Endothelial cell of umbilical vein (primary cell): Measurements from ENCODE around the gene RTN4IP1. TPM values are rescaled to one million over a fixed set of nuclear protein-coding genes. Genes with fewer than 3 reads are reported as not detected.

Source experiments
- BruUV-seq: library from RNA; stranded (reverse); fragments of 400-500 nt; replicated peaks from 2 replicates; lab custom pipeline; 2021; lab: Mats Ljungman, UMichigan
- CTCF ChIA-PET: fragments of 300-600, 350-600 bp; sonication (Branson Sonifier 250); formaldehyde crosslinking; loops from one replicate; lab custom pipeline; 2021; ENCODE audit warnings: antibody characterized with exemption, inconsistent platforms; lab: Charles Lee
- POLR2A ChIA-PET: fragments of 300-600, 350-600 bp; sonication (Branson Sonifier 250); formaldehyde crosslinking; loops from one replicate; lab custom pipeline; 2021; ENCODE audit warnings: antibody characterized with exemption, inconsistent platforms; lab: Charles Lee
- DNase-seq: peaks from one replicate; pipeline ENCODE4 v3.0.0-alpha.2; 2011; ENCODE audit warnings: low read depth, low spot score
- FAIRE-seq: peaks from 2 replicates; lab custom pipeline; 2011; peaks lifted over from hg19 to GRCh38; lab: Jason Lieb, UNC
- H2AFZ ChIP-seq: 2 replicates; pipeline ENCODE4 v1.6.0; 2012; ENCODE audit warnings: low read depth, low read length, control low read depth, inconsistent platforms
- H3K27ac ChIP-seq: 2 replicates; pipeline ENCODE4 v1.5.1; 2011; ENCODE audit warnings: low read depth, mild to moderate bottlenecking, control low read depth, low read length, moderate library complexity; ENCODE audit not compliant: insufficient read depth
- H3K27me3 ChIP-seq, 2 experiments: 2 replicates each; pipeline versions ENCODE4 v1.6.0 to v1.6.1; 2011; ENCODE audit warnings: low read length in 2 of 2, mixed read lengths in 1 of 2; ENCODE audit not compliant: control insufficient read depth in 2 of 2, insufficient read depth in 2 of 2
- H3K36me3 ChIP-seq, 2 experiments: 2 replicates in 1 of 2; 3 replicates in 1 of 2; pipeline ENCODE4 v1.5.1; 2011; ENCODE audit warnings: low read length in 2 of 2, mild to moderate bottlenecking in 1 of 2, moderate library complexity in 1 of 2; ENCODE audit not compliant: control insufficient read depth in 2 of 2, insufficient read depth in 2 of 2; ENCODE audit errors: extremely low read depth in 1 of 2
- H3K4me1 ChIP-seq: 3 replicates; pipeline ENCODE4 v1.5.1; 2011; ENCODE audit warnings: mild to moderate bottlenecking, low read length; ENCODE audit not compliant: control insufficient read depth, insufficient read depth; ENCODE audit errors: extremely low read depth
- H3K4me2 ChIP-seq: 2 replicates; pipeline ENCODE4 v1.6.1; 2011; ENCODE audit warnings: low read length, control low read depth, mixed read lengths; ENCODE audit not compliant: insufficient read depth
- H3K4me3 ChIP-seq, 3 experiments: fragments of 200-600 bp in 1 of 3; sonication (generic), shearing (Covaris generic) in 1 of 3; replicated peaks in 1 of 3; 2 replicates each; pipeline ENCODE4 v1.5.1; 2011 to 2016; ENCODE audit warnings: control low read depth in 3 of 3, low read length in 3 of 3, mild to moderate bottlenecking in 2 of 3, inconsistent platforms in 1 of 3, low read depth in 1 of 3, moderate library complexity in 1 of 3; ENCODE audit not compliant: insufficient read depth in 1 of 3
- H3K79me2 ChIP-seq: 2 replicates; pipeline ENCODE4 v1.6.0; 2012; ENCODE audit warnings: low read length, inconsistent platforms; ENCODE audit not compliant: control insufficient read depth, insufficient read depth
- H3K9ac ChIP-seq: replicated peaks from 2 replicates; pipeline ENCODE3; 2011; ENCODE audit warnings: low read length, control low read depth; ENCODE audit not compliant: insufficient read depth; ENCODE audit errors: extremely low read depth
- H3K9me1 ChIP-seq: replicated peaks from 3 replicates; pipeline ENCODE4 v1.6.0; 2011; ENCODE audit warnings: mild to moderate bottlenecking, low read length; ENCODE audit not compliant: control insufficient read depth, insufficient read depth; ENCODE audit errors: extremely low read depth
- H3K9me3 ChIP-seq: replicated peaks from 2 replicates; pipeline ENCODE4 v1.5.1; 2012; ENCODE audit warnings: low read length, inconsistent platforms; ENCODE audit not compliant: control insufficient read depth, insufficient read depth
- H4K20me1 ChIP-seq: replicated peaks from 2 replicates; pipeline ENCODE3; 2011; ENCODE audit warnings: mild to moderate bottlenecking, low read length; ENCODE audit not compliant: control insufficient read depth, insufficient read depth; ENCODE audit errors: extremely low read depth
- FOS ChIP-seq: IDR thresholded peaks from 2 replicates; pipeline ENCODE4 v1.6.1; 2011; ENCODE audit warnings: mild to moderate bottlenecking, low read length, moderate library complexity, borderline replicate concordance; ENCODE audit not compliant: insufficient read depth
- GATA2 ChIP-seq: IDR thresholded peaks from 2 replicates; pipeline ENCODE4 v1.7.0; 2011; ENCODE audit warnings: low read depth, mild to moderate bottlenecking, moderate library complexity, mixed read lengths, low read length; ENCODE audit not compliant: insufficient read length, insufficient read depth
- MAX ChIP-seq: IDR thresholded peaks from 2 replicates; pipeline ENCODE4 v1.6.1; 2011; ENCODE audit not compliant: insufficient read depth, insufficient read length
- MYC ChIP-seq: IDR thresholded peaks from one replicate; pipeline ENCODE4 v1.6.1; 2011; ENCODE audit warnings: mild to moderate bottlenecking, low read depth, low read length
- dilution Hi-C: fragments of 300-500 bp; cut with MboI; formaldehyde crosslinking; loops from one replicate; pipeline ENCODE4 v1.15.0; 2019; ENCODE audit warnings: low sequenced_read_pairs; ENCODE audit not compliant: extremely low pct_ligation_motif_present
- intact Hi-C: fragments of 100-400 bp; cut with micrococcal nuclease; formaldehyde crosslinking; loops from one replicate; pipeline ENCODE4 v1.10.0; 2022
- polyA plus RNA-seq, 4 experiments: library from polyadenylated mRNA; depleted of rRNA in 3 of 4; stranded (reverse) in 3 of 4; unstranded in 1 of 4; fragments of >200 nt; gene quantifications; 2 replicates each; pipeline versions ENCODE4 v1.2.1 to v1.2.3, GENCODE V29; 2011 to 2012; ENCODE audit warnings: missing spikeins in 1 of 4
- total RNA-seq: library from RNA; stranded (reverse); gene quantifications from 2 replicates; pipeline ENCODE4 v1.2.3, GENCODE V29; 2021
- TF ChIP-seq, protein P1 (sequence below), 2 donors: IDR thresholded peaks; 1 replicate in 1 of 2; 2 replicates in 1 of 2; pipeline ENCODE4 v1.5.1; 2011; ENCODE audit warnings: low read length in 2 of 2, mild to moderate bottlenecking in 2 of 2, moderate library complexity in 2 of 2, control low read depth in 1 of 2, inconsistent platforms in 1 of 2, low read depth in 1 of 2; ENCODE audit not compliant: insufficient read depth in 1 of 2; ENCODE audit errors: extremely low read depth in 1 of 2

Gene RTN4IP1
- total and polyA plus RNA-seq, 2 donors (not counting 3 experiments of a cell fraction or from before 2014, with no cell fraction given) = 3.9 to 5.4 TPM

- H3K79me2 ChIP-seq = no peaks in the 10 kb centered on the region
- no peak overlapping the region for H3K4me3 ChIP-seq
- TF ChIP-seq MAX (no peak), GATA2 (no peak), MYC (no peak), FOS (no peak)
- TF ChIP-seq, protein P1, sequence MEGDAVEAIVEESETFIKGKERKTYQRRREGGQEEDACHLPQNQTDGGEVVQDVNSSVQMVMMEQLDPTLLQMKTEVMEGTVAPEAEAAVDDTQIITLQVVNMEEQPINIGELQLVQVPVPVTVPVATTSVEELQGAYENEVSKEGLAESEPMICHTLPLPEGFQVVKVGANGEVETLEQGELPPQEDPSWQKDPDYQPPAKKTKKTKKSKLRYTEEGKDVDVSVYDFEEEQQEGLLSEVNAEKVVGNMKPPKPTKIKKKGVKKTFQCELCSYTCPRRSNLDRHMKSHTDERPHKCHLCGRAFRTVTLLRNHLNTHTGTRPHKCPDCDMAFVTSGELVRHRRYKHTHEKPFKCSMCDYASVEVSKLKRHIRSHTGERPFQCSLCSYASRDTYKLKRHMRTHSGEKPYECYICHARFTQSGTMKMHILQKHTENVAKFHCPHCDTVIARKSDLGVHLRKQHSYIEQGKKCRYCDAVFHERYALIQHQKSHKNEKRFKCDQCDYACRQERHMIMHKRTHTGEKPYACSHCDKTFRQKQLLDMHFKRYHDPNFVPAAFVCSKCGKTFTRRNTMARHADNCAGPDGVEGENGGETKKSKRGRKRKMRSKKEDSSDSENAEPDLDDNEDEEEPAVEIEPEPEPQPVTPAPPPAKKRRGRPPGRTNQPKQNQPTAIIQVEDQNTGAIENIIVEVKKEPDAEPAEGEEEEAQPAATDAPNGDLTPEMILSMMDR (IDR thresholded peaks at IDR 0.05; ENCODE audit: extremely low read depth in 1 of 2, insufficient read depth in 1 of 2, low read depth in 1 of 2, low read length in 2 of 2) = no peak
- H3K4me1 ChIP-seq = no peaks in the 10 kb centered on the region
- H4K20me1 ChIP-seq = no peaks in the 10 kb centered on the region
- H3K9me3 ChIP-seq = no peaks in the 10 kb centered on the region
- no TSS peak for BruUV-seq
- dilution Hi-C loops = loop anchor here (25.0 kb wide), 1 partner anchor 118 kb away; no protein-coding TSS in a partner anchor
- no peak overlapping the region for H3K27ac ChIP-seq
- no peak for FAIRE-seq
- H3K9ac ChIP-seq = no peak overlapping the region
- ChIA-PET CTCF (interaction anchor here (0.8 to 23.4 kb wide), 6 partner anchors 9 to 221 kb away, joined by 3 to 397 read pairs (median 6); no protein-coding TSS in a partner anchor), POLR2A (no interaction called here)
- H3K36me3 ChIP-seq = peaks cover 0 to 2% of the 10 kb centered on the region in 2 experiments
- DNase-seq = no peak
- no peak overlapping the region for H3K4me2 ChIP-seq
- H3K27me3 ChIP-seq = no peaks in the 10 kb centered on the region
- intact Hi-C loops = loop anchor here (1.0 to 2.0 kb wide), 2 partner anchors 43 to 109 kb away; no protein-coding TSS in a partner anchor
- H3K9me1 ChIP-seq = no peaks in the 10 kb centered on the region
- no peak overlapping the region for H2AFZ ChIP-seq
These were observed 73.5 kb downstream of the RTN4IP1 start for GRCh38 chr6:106555767-106556166.
